Loucy (cell line): ENCODE results near the gene TKT.
A peak's percentile ranks its signal among the peaks of the same experiment; 100 is the strongest.

Experiments used
- H2AFZ ChIP-seq: fragments of 200-600 bp; sonication (generic); 2 replicates; pipeline ENCODE4 v1.6.0; 2016; ENCODE audit warnings: antibody characterized with exemption, mild to moderate bottlenecking, low read length, moderate library complexity
- H3F3A ChIP-seq: fragments of 200-600 bp; 2 replicates; pipeline ENCODE4 v1.6.0; 2016; ENCODE audit warnings: antibody characterized with exemption, low read depth, mild to moderate bottlenecking
- H3K27me3 ChIP-seq: fragments of 200-600 bp; sonication (generic); 2 replicates; pipeline ENCODE4 v1.6.1; 2014; ENCODE audit warnings: low read length, mild to moderate bottlenecking; ENCODE audit not compliant: insufficient read depth, poor library complexity, severe bottlenecking
- H3K36me3 ChIP-seq: fragments of 200-600 bp; sonication (generic); 2 replicates; pipeline ENCODE4 v1.6.1; 2016; ENCODE audit warnings: low read length; ENCODE audit not compliant: insufficient read depth
- H3K4me1 ChIP-seq: fragments of 200-600 bp; sonication (generic); 2 replicates; pipeline ENCODE4 v1.5.1; 2014; ENCODE audit warnings: low read length, mild to moderate bottlenecking; ENCODE audit not compliant: insufficient read depth, poor library complexity, severe bottlenecking
- H3K4me2 ChIP-seq: fragments of 200-600 bp; sonication (generic); 2 replicates; pipeline ENCODE4 v1.6.0; 2014; ENCODE audit warnings: antibody characterized with exemption, low read length, low read depth, mild to moderate bottlenecking; ENCODE audit not compliant: poor library complexity, severe bottlenecking
- H3K4me3 ChIP-seq: fragments of 200-600 bp; sonication (generic); 2 replicates; pipeline ENCODE4 v1.5.1; 2014; ENCODE audit warnings: low read length, mild to moderate bottlenecking, mixed read lengths; ENCODE audit not compliant: poor library complexity, severe bottlenecking
- H3K79me2 ChIP-seq: fragments of 200-600 bp; sonication (generic); 2 replicates; pipeline ENCODE4 v1.6.1; 2014; ENCODE audit warnings: low read length; ENCODE audit not compliant: insufficient read depth
- H3K9ac ChIP-seq: fragments of 200-600 bp; sonication (generic); 2 replicates; pipeline ENCODE4 v1.6.0; 2014; ENCODE audit warnings: mild to moderate bottlenecking, low read depth, low read length, moderate library complexity; ENCODE audit not compliant: poor library complexity, severe bottlenecking
- H3K9me2 ChIP-seq: fragments of 200-600 bp; sonication (generic); replicated peaks from 2 replicates; pipeline ENCODE4 v1.6.1; 2016; ENCODE audit warnings: low read depth, low read length, mixed read lengths
- H3K9me3 ChIP-seq: fragments of 200-600 bp; sonication (generic); 2 replicates; pipeline ENCODE4 v1.6.1; 2014; ENCODE audit warnings: mild to moderate bottlenecking, antibody characterized with exemption, low read length, low read depth; ENCODE audit not compliant: insufficient read depth
- H4K20me1 ChIP-seq: fragments of 200-600 bp; sonication (generic); 2 replicates; pipeline ENCODE4 v1.6.0; 2014; ENCODE audit warnings: antibody characterized with exemption, low read length, mild to moderate bottlenecking; ENCODE audit not compliant: insufficient read depth, poor library complexity, severe bottlenecking
- EZH2phosphoT487 ChIP-seq: fragments of 200-600 bp; IDR thresholded peaks from 2 replicates; pipeline ENCODE4 v1.6.1; 2018; ENCODE audit warnings: antibody characterized with exemption, mild to moderate bottlenecking, moderate library complexity, borderline replicate concordance
- TF ChIP-seq, protein P1 (sequence below): fragments of 200-600 bp; sonication (generic); conservative IDR thresholded peaks from 2 replicates; pipeline ENCODE4 v1.5.1; 2014; ENCODE audit warnings: mild to moderate bottlenecking, antibody characterized with exemption, low read length

TKT gene

GRCh38 chr3:53232641-53233377, 23.0 kb downstream of the TKT start:
- H3K9me2 ChIP-seq: no peaks in the 10 kb centered on the region
- no peaks in the 10 kb centered on the region for H3K9me3 ChIP-seq
- H4K20me1 ChIP-seq: no peaks in the 10 kb centered on the region
- no peaks in the 10 kb centered on the region for H3K27me3 ChIP-seq
- no peak overlapping the region for H3K4me3 ChIP-seq
- no peaks in the 10 kb centered on the region for H3K79me2 ChIP-seq
- peaks cover 96% of the 10 kb centered on the region; the same call in 1 of the 2 replicates for H3K36me3 ChIP-seq
- H3K9ac ChIP-seq: no peak overlapping the region
- H3K4me2 ChIP-seq: no peak overlapping the region
- no peaks in the 10 kb centered on the region for H3F3A ChIP-seq
- H2AFZ ChIP-seq: no peak overlapping the region
- TF ChIP-seq, protein P1, sequence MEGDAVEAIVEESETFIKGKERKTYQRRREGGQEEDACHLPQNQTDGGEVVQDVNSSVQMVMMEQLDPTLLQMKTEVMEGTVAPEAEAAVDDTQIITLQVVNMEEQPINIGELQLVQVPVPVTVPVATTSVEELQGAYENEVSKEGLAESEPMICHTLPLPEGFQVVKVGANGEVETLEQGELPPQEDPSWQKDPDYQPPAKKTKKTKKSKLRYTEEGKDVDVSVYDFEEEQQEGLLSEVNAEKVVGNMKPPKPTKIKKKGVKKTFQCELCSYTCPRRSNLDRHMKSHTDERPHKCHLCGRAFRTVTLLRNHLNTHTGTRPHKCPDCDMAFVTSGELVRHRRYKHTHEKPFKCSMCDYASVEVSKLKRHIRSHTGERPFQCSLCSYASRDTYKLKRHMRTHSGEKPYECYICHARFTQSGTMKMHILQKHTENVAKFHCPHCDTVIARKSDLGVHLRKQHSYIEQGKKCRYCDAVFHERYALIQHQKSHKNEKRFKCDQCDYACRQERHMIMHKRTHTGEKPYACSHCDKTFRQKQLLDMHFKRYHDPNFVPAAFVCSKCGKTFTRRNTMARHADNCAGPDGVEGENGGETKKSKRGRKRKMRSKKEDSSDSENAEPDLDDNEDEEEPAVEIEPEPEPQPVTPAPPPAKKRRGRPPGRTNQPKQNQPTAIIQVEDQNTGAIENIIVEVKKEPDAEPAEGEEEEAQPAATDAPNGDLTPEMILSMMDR: no peak
- TF ChIP-seq EZH2phosphoT487: no peak
- H3K4me1 ChIP-seq: no peaks in the 10 kb centered on the region

DNA sequence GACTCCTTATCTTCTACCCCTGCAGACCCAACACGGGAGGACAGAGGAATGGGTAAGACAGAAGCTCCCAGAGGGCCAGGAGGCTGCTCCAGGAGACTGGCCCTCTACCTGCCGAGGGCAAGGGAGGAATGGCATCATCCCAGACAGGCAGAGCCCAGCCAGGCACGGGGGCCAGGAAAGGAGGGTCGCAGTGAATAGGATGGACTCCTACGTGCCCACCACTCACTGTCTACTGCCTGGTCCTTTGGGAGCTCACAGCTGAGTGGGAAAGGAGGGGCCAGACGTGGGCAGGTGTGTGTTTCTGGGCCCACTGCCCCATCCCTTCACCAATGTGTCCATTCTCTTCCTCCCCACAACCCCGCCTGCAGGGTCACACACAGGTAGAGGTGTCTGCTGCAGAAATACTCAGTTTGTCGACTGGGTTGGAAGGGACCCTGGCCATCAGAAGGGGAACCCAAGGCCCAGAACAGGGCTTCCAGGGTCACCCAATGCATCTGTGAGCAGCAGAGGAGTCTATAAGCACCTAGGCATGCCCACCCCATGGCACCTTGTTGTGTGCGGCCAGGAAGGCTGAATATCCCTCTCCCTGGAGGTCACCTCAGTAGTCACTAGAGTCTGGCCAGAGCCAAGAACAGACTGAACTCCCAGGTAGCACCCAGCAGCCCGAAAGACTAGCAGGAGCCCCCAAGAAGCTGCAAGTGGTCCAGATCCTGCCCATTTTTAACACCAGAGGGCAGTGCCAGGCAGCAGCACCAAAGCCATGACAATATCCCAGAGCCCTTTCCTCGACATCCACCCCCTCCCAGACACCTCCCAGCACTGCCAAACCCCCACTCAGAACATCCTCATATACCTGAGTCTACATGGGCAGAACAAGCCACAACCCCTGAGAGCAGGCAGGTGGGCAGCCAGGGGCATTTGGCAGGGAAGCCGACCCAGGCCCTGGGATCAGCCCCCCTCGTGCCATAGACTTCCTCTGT, 24.0 kb downstream of the TKT start:
- Histone ChIP-seq H3K4me3 (no peak overlapping the region), H4K20me1 (no peaks in the 10 kb centered on the region), H3F3A (no peaks in the 10 kb centered on the region), H3K9me3 (no peaks in the 10 kb centered on the region), H3K79me2 (no peaks in the 10 kb centered on the region), H2AFZ (no peak overlapping the region), H3K36me3 (peaks cover 99% of the 10 kb centered on the region; the same call in 1 of the 2 replicates), H3K4me1 (no peaks in the 10 kb centered on the region), H3K27me3 (no peaks in the 10 kb centered on the region), H3K9ac (no peak overlapping the region), H3K4me2 (no peak overlapping the region), H3K9me2 (no peaks in the 10 kb centered on the region)
- TF ChIP-seq, protein P1: peak; percentile 17; the same call in 1 of the 2 replicates
- no peak for TF ChIP-seq EZH2phosphoT487

DNA sequence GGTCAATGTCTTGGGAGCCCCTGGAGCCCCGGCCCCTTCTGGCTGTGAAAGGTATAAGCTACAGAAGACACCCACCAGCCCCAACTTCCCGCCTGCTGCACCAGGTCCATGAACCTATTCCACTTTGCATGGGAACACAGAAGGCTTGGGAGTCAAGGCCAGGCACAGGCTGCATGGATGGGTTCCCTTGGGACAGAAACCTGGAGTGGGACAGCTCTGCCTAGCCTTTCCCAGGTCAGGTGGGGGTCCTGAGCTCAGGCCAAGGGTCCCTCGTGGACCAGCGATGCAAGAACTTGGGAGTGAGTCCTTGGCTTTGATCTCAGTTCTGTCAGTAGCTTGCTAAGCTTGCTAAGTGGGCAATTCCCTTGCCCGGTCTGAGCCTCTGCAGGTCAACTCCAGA, 25.0 kb downstream of the TKT start:
- no peak overlapping the region for H3K4me2 ChIP-seq
- H2AFZ ChIP-seq: no peak overlapping the region
- H3K9me3 ChIP-seq: no peaks in the 10 kb centered on the region
- no peaks in the 10 kb centered on the region for H3K27me3 ChIP-seq
- H3K79me2 ChIP-seq: no peaks in the 10 kb centered on the region
- no peaks in the 10 kb centered on the region for H4K20me1 ChIP-seq
- H3K4me3 ChIP-seq: no peak overlapping the region
- peaks cover 99% of the 10 kb centered on the region; the same call in 1 of the 2 replicates for H3K36me3 ChIP-seq
- TF ChIP-seq, protein P1: no peak
- TF ChIP-seq EZH2phosphoT487: no peak
- no peak overlapping the region for H3K9ac ChIP-seq
- no peaks in the 10 kb centered on the region for H3F3A ChIP-seq
- no peaks in the 10 kb centered on the region for H3K9me2 ChIP-seq
- H3K4me1 ChIP-seq: no peaks in the 10 kb centered on the region
